HepG2 (cell line): Measurements from ENCODE around the gene SPAG9. TPM values are rescaled to one million over a fixed set of nuclear protein-coding genes. Genes with fewer than 3 reads are reported as not detected.

Source experiments
- CCDC6 ChIP-seq: sonication (generic); formaldehyde crosslinking; IDR thresholded peaks from 2 replicates; pipeline ENCODE4 v1.8.1; 2022; ENCODE audit warnings: mild to moderate bottlenecking, missing genetic modification reagents, moderate library complexity
- HDAC2 ChIP-seq: sonication (generic); formaldehyde crosslinking; IDR thresholded peaks from 2 replicates; pipeline ENCODE4 v1.4.0; 2020; ENCODE audit warnings: missing genetic modification reagents
- MTA1 ChIP-seq: sonication (generic); formaldehyde crosslinking; IDR thresholded peaks from 2 replicates; pipeline ENCODE4 v1.4.0; 2020; ENCODE audit warnings: missing genetic modification reagents, mild to moderate bottlenecking, borderline replicate concordance
- MYC ChIP-seq: sonication (generic); formaldehyde crosslinking; IDR thresholded peaks from 2 replicates; pipeline ENCODE4 v1.9.0; 2021; ENCODE audit warnings: missing genetic modification reagents, borderline replicate concordance
- POGZ ChIP-seq: sonication (generic); formaldehyde crosslinking; IDR thresholded peaks from 2 replicates; pipeline ENCODE4 v1.4.0; 2020; ENCODE audit warnings: mild to moderate bottlenecking, missing genetic modification reagents
- POLR2A ChIP-seq, 2 experiments: IDR thresholded peaks; 2 replicates each; pipeline ENCODE4 v1.6.1; 2011; ENCODE audit warnings: low read depth in 2 of 2, low read length in 2 of 2, mild to moderate bottlenecking in 1 of 2, moderate library complexity in 1 of 2; ENCODE audit not compliant: insufficient read depth in 1 of 2
- RBFOX2 ChIP-seq: fragments of 200-400 bp; formaldehyde crosslinking; IDR thresholded peaks from 2 replicates; pipeline ENCODE4 v1.6.1; 2017; ENCODE audit warnings: low read depth, mild to moderate bottlenecking, low read length
- SALL1 ChIP-seq: sonication (generic); formaldehyde crosslinking; IDR thresholded peaks from 2 replicates; pipeline ENCODE4 v1.8.0; 2022; ENCODE audit warnings: mild to moderate bottlenecking, missing genetic modification reagents
- TAF1 ChIP-seq: sonication (generic); formaldehyde crosslinking; IDR thresholded peaks from 2 replicates; pipeline ENCODE4 v1.4.0; 2020; ENCODE audit warnings: missing genetic modification reagents
- ZBTB4 ChIP-seq: sonication (generic); formaldehyde crosslinking; IDR thresholded peaks from 2 replicates; pipeline ENCODE4 v1.4.0; 2020; ENCODE audit warnings: missing genetic modification reagents, mild to moderate bottlenecking, borderline replicate concordance
- ZBTB7B ChIP-seq: sonication (generic); formaldehyde crosslinking; IDR thresholded peaks from 2 replicates; pipeline ENCODE4 v1.4.0; 2020; ENCODE audit warnings: missing genetic modification reagents
- ZFP91 ChIP-seq: sonication (generic); formaldehyde crosslinking; IDR thresholded peaks from 2 replicates; pipeline ENCODE4 v1.9.0; 2022; ENCODE audit warnings: missing genetic modification reagents, mild to moderate bottlenecking, borderline replicate concordance
- ZNF143 ChIP-seq: sonication (generic); formaldehyde crosslinking; IDR thresholded peaks from 2 replicates; pipeline ENCODE4 v1.4.0; 2020; ENCODE audit warnings: missing genetic modification reagents
- polyA plus RNA-seq, 8 experiments: library from polyadenylated mRNA; depleted of rRNA in 3 of 8; stranded (reverse) in 7 of 8; unstranded in 1 of 8; fragments of >200 nt; fragmentation: Illumina TruSeq in 4 of 8; extraction: Trizol in 4 of 8; gene quantifications; 2 replicates each; pipeline versions ENCODE4 v1.2.1 to v1.2.3, GENCODE V29; 2011 to 2016; ENCODE audit warnings: low read depth in 4 of 8, missing spikeins in 1 of 8, mixed read lengths in 1 of 8; ENCODE audit not compliant: insufficient read depth in 1 of 8
- total RNA-seq, 5 experiments: library from RNA; depleted of rRNA; stranded (reverse); fragments of >200 nt; fragmentation: Illumina TruSeq; extraction: Trizol; gene quantifications; 2 replicates each; pipeline ENCODE4 v1.2.3, GENCODE V29; 2016; ENCODE audit warnings: low read depth in 1 of 5
- TF ChIP-seq, protein P1 (sequence below): sonication (generic); formaldehyde crosslinking; IDR thresholded peaks from 2 replicates; pipeline ENCODE4 v1.5.1; 2020; ENCODE audit warnings: mild to moderate bottlenecking, moderate library complexity, missing genetic modification reagents
- TF ChIP-seq, protein P2 (sequence below): sonication (generic); formaldehyde crosslinking; IDR thresholded peaks from 2 replicates; pipeline ENCODE4 v1.9.0; 2021; ENCODE audit warnings: mild to moderate bottlenecking, missing genetic modification reagents

The SPAG9 gene
- total and polyA plus RNA-seq, 2 of the 13 experiments (the other 11 are each of a cell fraction or from before 2014, with no cell fraction given): 43.2 to 78.6 TPM

DNA sequence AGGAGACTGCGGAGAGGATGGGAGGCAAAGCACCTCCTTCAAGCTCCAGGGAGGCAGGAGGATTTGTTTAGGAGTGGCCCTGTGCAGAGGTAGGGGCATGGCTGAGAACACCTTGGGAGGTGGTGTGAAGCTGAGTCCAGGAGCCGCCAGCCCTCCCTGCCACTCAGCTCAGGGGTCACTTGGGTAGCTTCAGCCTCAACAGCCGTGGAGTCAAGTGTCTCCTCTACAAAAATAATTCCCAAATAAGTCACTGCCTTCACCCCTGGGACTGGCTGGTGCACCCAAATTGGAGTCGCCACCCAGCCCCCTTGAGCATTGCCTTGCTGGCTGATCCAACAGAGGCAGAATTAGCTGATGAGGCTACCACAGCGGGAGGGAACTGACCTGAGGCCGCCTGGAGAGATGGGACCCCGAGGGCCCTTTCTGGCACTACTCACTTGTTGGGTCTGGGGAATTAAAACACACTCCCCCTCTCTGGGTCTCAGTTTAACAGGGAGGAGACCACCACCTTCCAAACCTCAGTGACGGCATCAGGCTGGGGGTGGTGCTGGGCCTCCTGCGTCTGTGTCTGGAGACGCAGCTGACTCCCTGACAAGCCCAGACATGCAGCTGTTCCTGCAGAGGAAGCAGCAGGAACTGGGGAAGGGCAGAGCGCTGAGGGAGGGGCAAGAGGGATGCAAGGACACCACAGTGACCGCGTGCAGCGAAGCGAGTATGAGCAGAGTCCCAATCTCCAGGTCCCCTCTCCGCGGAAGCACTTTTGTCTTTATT lies 166.7 kb downstream of the SPAG9 start (continued):
- TF ChIP-seq, protein P1, sequence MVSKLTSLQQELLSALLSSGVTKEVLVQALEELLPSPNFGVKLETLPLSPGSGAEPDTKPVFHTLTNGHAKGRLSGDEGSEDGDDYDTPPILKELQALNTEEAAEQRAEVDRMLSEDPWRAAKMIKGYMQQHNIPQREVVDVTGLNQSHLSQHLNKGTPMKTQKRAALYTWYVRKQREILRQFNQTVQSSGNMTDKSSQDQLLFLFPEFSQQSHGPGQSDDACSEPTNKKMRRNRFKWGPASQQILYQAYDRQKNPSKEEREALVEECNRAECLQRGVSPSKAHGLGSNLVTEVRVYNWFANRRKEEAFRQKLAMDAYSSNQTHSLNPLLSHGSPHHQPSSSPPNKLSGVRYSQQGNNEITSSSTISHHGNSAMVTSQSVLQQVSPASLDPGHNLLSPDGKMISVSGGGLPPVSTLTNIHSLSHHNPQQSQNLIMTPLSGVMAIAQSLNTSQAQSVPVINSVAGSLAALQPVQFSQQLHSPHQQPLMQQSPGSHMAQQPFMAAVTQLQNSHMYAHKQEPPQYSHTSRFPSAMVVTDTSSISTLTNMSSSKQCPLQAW: peak; percentile 54
- TF ChIP-seq, protein P2, sequence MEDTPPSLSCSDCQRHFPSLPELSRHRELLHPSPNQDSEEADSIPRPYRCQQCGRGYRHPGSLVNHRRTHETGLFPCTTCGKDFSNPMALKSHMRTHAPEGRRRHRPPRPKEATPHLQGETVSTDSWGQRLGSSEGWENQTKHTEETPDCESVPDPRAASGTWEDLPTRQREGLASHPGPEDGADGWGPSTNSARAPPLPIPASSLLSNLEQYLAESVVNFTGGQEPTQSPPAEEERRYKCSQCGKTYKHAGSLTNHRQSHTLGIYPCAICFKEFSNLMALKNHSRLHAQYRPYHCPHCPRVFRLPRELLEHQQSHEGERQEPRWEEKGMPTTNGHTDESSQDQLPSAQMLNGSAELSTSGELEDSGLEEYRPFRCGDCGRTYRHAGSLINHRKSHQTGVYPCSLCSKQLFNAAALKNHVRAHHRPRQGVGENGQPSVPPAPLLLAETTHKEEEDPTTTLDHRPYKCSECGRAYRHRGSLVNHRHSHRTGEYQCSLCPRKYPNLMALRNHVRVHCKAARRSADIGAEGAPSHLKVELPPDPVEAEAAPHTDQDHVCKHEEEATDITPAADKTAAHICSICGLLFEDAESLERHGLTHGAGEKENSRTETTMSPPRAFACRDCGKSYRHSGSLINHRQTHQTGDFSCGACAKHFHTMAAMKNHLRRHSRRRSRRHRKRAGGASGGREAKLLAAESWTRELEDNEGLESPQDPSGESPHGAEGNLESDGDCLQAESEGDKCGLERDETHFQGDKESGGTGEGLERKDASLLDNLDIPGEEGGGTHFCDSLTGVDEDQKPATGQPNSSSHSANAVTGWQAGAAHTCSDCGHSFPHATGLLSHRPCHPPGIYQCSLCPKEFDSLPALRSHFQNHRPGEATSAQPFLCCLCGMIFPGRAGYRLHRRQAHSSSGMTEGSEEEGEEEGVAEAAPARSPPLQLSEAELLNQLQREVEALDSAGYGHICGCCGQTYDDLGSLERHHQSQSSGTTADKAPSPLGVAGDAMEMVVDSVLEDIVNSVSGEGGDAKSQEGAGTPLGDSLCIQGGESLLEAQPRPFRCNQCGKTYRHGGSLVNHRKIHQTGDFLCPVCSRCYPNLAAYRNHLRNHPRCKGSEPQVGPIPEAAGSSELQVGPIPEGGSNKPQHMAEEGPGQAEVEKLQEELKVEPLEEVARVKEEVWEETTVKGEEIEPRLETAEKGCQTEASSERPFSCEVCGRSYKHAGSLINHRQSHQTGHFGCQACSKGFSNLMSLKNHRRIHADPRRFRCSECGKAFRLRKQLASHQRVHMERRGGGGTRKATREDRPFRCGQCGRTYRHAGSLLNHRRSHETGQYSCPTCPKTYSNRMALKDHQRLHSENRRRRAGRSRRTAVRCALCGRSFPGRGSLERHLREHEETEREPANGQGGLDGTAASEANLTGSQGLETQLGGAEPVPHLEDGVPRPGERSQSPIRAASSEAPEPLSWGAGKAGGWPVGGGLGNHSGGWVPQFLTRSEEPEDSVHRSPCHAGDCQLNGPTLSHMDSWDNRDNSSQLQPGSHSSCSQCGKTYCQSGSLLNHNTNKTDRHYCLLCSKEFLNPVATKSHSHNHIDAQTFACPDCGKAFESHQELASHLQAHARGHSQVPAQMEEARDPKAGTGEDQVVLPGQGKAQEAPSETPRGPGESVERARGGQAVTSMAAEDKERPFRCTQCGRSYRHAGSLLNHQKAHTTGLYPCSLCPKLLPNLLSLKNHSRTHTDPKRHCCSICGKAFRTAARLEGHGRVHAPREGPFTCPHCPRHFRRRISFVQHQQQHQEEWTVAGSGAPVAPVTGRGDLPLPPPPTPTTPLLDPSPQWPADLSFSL (CRISPR knock-in tag): no peak
- TF ChIP-seq MYC (peak; percentile 32; the same call in 1 of the 2 replicates), ZBTB7B (CRISPR knock-in tag) (peak; percentile 38; the same call in 1 of the 2 replicates), MTA1 (CRISPR knock-in tag) (peak; percentile 60; the same call in 1 of the 2 replicates), ZBTB4 (CRISPR knock-in tag) (peak; percentile 99), ZNF143 (CRISPR knock-in tag) (no peak), HDAC2 (CRISPR knock-in tag) (peak; percentile 34; the same call in 1 of the 2 replicates), ZFP91 (CRISPR knock-in tag) (0 out of 2 replicates have a peak, but pooled peaks have one; percentile 18), POLR2A (IDR thresholded peaks at IDR 0.05; ENCODE audit: insufficient read depth in 1 of 2, low read depth in 2 of 2, low read length in 2 of 2) (0 out of 4 replicates have a peak, but pooled peaks of 1 of the 2 experiments have one; percentile 39), CCDC6 (CRISPR knock-in tag) (no peak), TAF1 (CRISPR knock-in tag) (0 out of 2 replicates have a peak, but pooled peaks have one; percentile 15), SALL1 (CRISPR knock-in tag) (peak; percentile 38), RBFOX2 (no peak), POGZ (CRISPR knock-in tag) (0 out of 2 replicates have a peak, but pooled peaks have one; percentile 15)
